A549 (cell line): ENCODE results near the gene CLTCL1. TPM values are rescaled to one million over a fixed set of nuclear protein-coding genes. Genes with fewer than 3 reads are reported as not detected.

Source experiments
- ATAC-seq, 2 experiments: fragments of 200-7000 bp in 1 of 2; fragments of >200 bp in 1 of 2; cut with Nextera tagmentation in 1 of 2; cut with Tn5 transposase in 1 of 2; 3 replicates each; pipeline versions ENCODE4 v1.8.0 to v1.9.1; 2018 to 2020; ENCODE audit warnings: mild to moderate bottlenecking in 1 of 2, moderate library complexity in 1 of 2
- CTCF ChIA-PET: fragments of 300-600 bp; sonication (Branson Sonifier 250); formaldehyde crosslinking; extraction: SDS; loops from one replicate; lab custom pipeline; 2021; ENCODE audit warnings: antibody characterized with exemption, inconsistent platforms; lab: Yijun Ruan, JAX
- POLR2A ChIA-PET: fragments of 350-600 bp; formaldehyde crosslinking; extraction: SDS; loops from one replicate; lab custom pipeline; 2021; ENCODE audit warnings: antibody characterized with exemption, inconsistent platforms; lab: Yijun Ruan, JAX
- DNase-seq, 2 experiments: peaks; one replicate each; pipeline versions ENCODE4 v3.0.0 to v3.0.0-alpha.2; 2011 to 2016; ENCODE audit warnings: low read depth in 1 of 2, low spot score in 1 of 2
- FAIRE-seq: peaks from 2 replicates; lab custom pipeline; 2011; peaks lifted over from hg19 to GRCh38; lab: Jason Lieb, UNC
- H3K27ac ChIP-seq, 2 experiments: fragments of >200 bp; sonication (Bioruptor Twin); formaldehyde crosslinking; 3 replicates each; pipeline ENCODE4 v1.5.1; 2016 to 2017
- H3K4me1 ChIP-seq: fragments of >200 bp; sonication (Bioruptor Twin); formaldehyde crosslinking; 3 replicates; pipeline ENCODE4 v1.6.1; 2016
- H3K4me2 ChIP-seq: fragments of >200 bp; sonication (Bioruptor Twin); formaldehyde crosslinking; 3 replicates; pipeline ENCODE4 v1.6.1; 2016
- H3K4me3 ChIP-seq: fragments of >200 bp; sonication (Bioruptor Twin); formaldehyde crosslinking; 3 replicates; pipeline ENCODE4 v1.5.1; 2016
- H3K9me3 ChIP-seq: fragments of >200 bp; sonication (Bioruptor Twin); formaldehyde crosslinking; 3 replicates; pipeline ENCODE4 v1.6.1; 2016
- BHLHE40 ChIP-seq: IDR thresholded peaks from 2 replicates; pipeline ENCODE4 v1.6.1; 2012; ENCODE audit warnings: low read depth, low read length, inconsistent platforms
- CHD4 ChIP-seq: fragments of 200-600 bp; sonication (generic); IDR thresholded peaks from 2 replicates; pipeline ENCODE4 v1.6.1; 2016; ENCODE audit warnings: antibody characterized with exemption, mild to moderate bottlenecking, borderline replicate concordance
- EHMT2 ChIP-seq: fragments of 200-600 bp; sonication (generic); IDR thresholded peaks from 2 replicates; pipeline ENCODE4 v1.6.1; 2016; ENCODE audit warnings: antibody characterized with exemption, low read depth, mild to moderate bottlenecking, moderate library complexity
- FOXS1 ChIP-seq: fragments of 250-450 bp; sonication (Bioruptor Pico); IDR thresholded peaks from 2 replicates; pipeline ENCODE4 v1.5.0; 2020; ENCODE audit warnings: mild to moderate bottlenecking, moderate library complexity
- HEYL ChIP-seq: fragments of 250-450 bp; sonication (Bioruptor Pico); IDR thresholded peaks from 2 replicates; pipeline ENCODE4 v1.8.0; 2021; ENCODE audit warnings: mild to moderate bottlenecking, moderate library complexity
- JUNB ChIP-seq: fragments of >200 bp; sonication (Bioruptor Twin); formaldehyde crosslinking; IDR thresholded peaks from 2 replicates; pipeline ENCODE4 v1.6.1; 2016
- KDM5A ChIP-seq: fragments of 200-600 bp; sonication (generic); IDR thresholded peaks from 2 replicates; pipeline ENCODE4 v1.6.1; 2016; ENCODE audit warnings: antibody characterized with exemption, mild to moderate bottlenecking
- MAFK ChIP-seq: fragments of 450-650 bp; IDR thresholded peaks from 2 replicates; pipeline ENCODE4 v1.6.1; 2014; ENCODE audit not compliant: partially characterized antibody
- MYC ChIP-seq: IDR thresholded peaks from 2 replicates; pipeline ENCODE4 v1.6.1; 2012; ENCODE audit warnings: mild to moderate bottlenecking, inconsistent platforms, low read length, improper control_type of control experiment, borderline replicate concordance
- RAD21 ChIP-seq, 2 experiments: fragments of >200 bp in 1 of 2; sonication (Bioruptor Twin) in 1 of 2; formaldehyde crosslinking in 1 of 2; IDR thresholded peaks in 1 of 2; conservative IDR thresholded peaks in 1 of 2; 2 replicates in 1 of 2; 3 replicates in 1 of 2; pipeline ENCODE4 v1.6.1; 2012 to 2018; ENCODE audit warnings: inconsistent platforms in 1 of 2
- RCOR1 ChIP-seq: fragments of 150-350 bp; IDR thresholded peaks from 2 replicates; pipeline ENCODE4 v1.6.1; 2014; ENCODE audit warnings: antibody characterized with exemption, low read length, low read depth
- RFX5 ChIP-seq: fragments of 450-650 bp; IDR thresholded peaks from 2 replicates; pipeline ENCODE4 v1.7.1; 2014; ENCODE audit warnings: antibody characterized with exemption, mild to moderate bottlenecking, moderate library complexity
- RNF2 ChIP-seq: fragments of 200-600 bp; sonication (generic); IDR thresholded peaks from 2 replicates; pipeline ENCODE4 v1.6.1; 2016; ENCODE audit warnings: low read depth, mild to moderate bottlenecking, antibody characterized with exemption, moderate library complexity, borderline replicate concordance
- SMC3 ChIP-seq: fragments of >200 bp; sonication (Bioruptor Twin); formaldehyde crosslinking; IDR thresholded peaks from 3 replicates; pipeline ENCODE4 v1.6.1; 2018; ENCODE audit warnings: inconsistent platforms
- ZSCAN20 ChIP-seq: fragments of 250-450 bp; sonication (Bioruptor Pico); IDR thresholded peaks from 2 replicates; pipeline ENCODE4 v1.8.0; 2022; ENCODE audit warnings: mild to moderate bottlenecking, moderate library complexity
- WGBS: methylation state at CpG from one replicate; pipeline ENCODE4 v1.1.6; 2017; ENCODE audit errors: missing lambda C conversion rate; 5-methylcytosine and 5-hydroxymethylcytosine counted together
- polyA plus RNA-seq, 4 experiments: library from polyadenylated mRNA; depleted of rRNA in 3 of 4; stranded (reverse); fragments of >200 nt; fragmentation: RNase III in 1 of 4; extraction: RNeasy Plus Mini Kit Qiagen cat#74134 plus additional on column Dnase treatment in 1 of 4; gene quantifications; 2 replicates in 3 of 4; 3 replicates in 1 of 4; pipeline ENCODE4 v1.2.3, GENCODE V29; 2011 to 2017
- TF ChIP-seq, protein P1 (sequence below): fragments of 250-450 bp; sonication (Bioruptor Pico); IDR thresholded peaks from 2 replicates; pipeline ENCODE4 v1.5.0; 2020; ENCODE audit warnings: low read depth, mild to moderate bottlenecking, moderate library complexity
- TF ChIP-seq, protein P2 (sequence below): fragments of >200 bp; sonication (Bioruptor Twin); formaldehyde crosslinking; IDR thresholded peaks from 3 replicates; pipeline ENCODE4 v1.5.1; 2016
- TF ChIP-seq, protein P3 (sequence below): fragments of 450-650 bp; IDR thresholded peaks from 2 replicates; pipeline ENCODE4 v1.6.1; 2014; ENCODE audit warnings: antibody characterized with exemption
- TF ChIP-seq, protein P4 (sequence below): IDR thresholded peaks from 2 replicates; pipeline ENCODE4 v1.6.1; 2012
- TF ChIP-seq, protein P5 (sequence below): fragments of 250-450 bp; sonication (Bioruptor Pico); IDR thresholded peaks from 2 replicates; pipeline ENCODE4 v1.5.0; 2021; ENCODE audit warnings: mild to moderate bottlenecking, moderate library complexity, borderline replicate concordance
- TF ChIP-seq, protein P6 (sequence below): fragments of >200 bp; sonication (Bioruptor Twin); formaldehyde crosslinking; IDR thresholded peaks from 3 replicates; pipeline ENCODE4 v1.6.1; 2016

Gene CLTCL1
- polyA plus RNA-seq, 2 of the 4 experiments (the other 2 are of a cell fraction): 8.6 to 10.6 TPM

DNA sequence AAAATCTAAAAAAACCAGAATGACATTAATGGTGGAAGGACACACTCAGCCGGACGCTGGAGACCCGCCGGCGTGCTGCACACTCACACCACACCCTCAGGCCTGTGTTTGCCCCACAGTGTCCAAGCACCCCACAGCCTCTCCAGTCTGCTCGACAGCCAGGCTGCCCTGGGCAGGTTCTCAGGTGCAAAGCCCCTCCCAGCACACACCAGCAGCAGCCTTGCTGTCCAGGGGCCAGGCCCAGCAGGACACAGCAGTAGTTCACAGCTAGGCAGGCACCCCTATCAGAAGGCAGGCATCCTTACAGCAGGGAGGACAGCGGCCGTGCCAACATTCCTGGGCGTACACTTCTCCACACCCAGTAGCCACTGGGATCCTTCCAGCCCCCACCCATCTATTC lies 111.3 kb downstream of the CLTCL1 start (continued):
- TF ChIP-seq, protein P1, sequence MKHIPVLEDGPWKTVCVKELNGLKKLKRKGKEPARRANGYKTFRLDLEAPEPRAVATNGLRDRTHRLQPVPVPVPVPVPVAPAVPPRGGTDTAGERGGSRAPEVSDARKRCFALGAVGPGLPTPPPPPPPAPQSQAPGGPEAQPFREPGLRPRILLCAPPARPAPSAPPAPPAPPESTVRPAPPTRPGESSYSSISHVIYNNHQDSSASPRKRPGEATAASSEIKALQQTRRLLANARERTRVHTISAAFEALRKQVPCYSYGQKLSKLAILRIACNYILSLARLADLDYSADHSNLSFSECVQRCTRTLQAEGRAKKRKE (CRISPR knock-in tag): no peak
- TF ChIP-seq FOXS1 (CRISPR knock-in tag): no peak
- no peak for TF ChIP-seq RFX5
- no peak for TF ChIP-seq MAFK
- TF ChIP-seq, all 56 proteins: peak for 0

DNA sequence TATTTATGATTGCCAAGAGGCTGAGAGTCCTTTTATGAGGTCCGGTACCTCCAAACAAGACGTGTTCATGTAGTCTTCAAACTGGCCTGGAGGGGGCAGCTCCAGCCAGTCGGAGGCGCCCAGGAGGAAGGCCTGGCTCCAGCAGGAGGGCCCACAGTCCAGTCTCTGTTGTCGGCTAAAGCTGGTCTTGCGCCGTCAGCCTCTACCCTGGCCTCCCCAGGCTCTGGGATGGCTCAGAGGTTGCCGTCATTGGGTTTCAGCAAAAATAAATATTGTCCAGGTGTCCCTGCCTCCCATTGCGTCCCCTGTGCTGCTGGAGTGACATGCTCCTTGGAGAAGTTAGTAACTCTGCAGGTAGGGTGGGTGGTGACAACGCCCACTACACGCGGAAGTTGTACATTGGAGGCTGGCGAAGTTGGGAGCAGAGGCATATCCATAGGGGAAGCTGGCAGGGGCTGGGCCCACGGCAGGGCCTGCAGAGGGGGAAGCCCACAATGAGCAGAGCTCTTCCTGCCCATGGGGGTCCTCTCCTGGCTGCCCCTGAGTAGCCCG lies 111.9 kb downstream of the CLTCL1 start:
- Histone ChIP-seq H3K4me1 (peaks cover 28% of the 10 kb centered on the region), H3K27ac (peak overlapping the region; percentile 93 to 98), H3K9me3 (no peaks in the 10 kb centered on the region)
- ATAC-seq (peak; percentile 69 to 84), DNase-seq (peak; percentile 55 to 84)
- TF ChIP-seq MYC: no peak
- no peak for TF ChIP-seq HEYL (CRISPR knock-in tag)
- peak; percentile 52 for TF ChIP-seq SMC3
- no peak for TF ChIP-seq KDM5A
- TF ChIP-seq, protein P2, sequence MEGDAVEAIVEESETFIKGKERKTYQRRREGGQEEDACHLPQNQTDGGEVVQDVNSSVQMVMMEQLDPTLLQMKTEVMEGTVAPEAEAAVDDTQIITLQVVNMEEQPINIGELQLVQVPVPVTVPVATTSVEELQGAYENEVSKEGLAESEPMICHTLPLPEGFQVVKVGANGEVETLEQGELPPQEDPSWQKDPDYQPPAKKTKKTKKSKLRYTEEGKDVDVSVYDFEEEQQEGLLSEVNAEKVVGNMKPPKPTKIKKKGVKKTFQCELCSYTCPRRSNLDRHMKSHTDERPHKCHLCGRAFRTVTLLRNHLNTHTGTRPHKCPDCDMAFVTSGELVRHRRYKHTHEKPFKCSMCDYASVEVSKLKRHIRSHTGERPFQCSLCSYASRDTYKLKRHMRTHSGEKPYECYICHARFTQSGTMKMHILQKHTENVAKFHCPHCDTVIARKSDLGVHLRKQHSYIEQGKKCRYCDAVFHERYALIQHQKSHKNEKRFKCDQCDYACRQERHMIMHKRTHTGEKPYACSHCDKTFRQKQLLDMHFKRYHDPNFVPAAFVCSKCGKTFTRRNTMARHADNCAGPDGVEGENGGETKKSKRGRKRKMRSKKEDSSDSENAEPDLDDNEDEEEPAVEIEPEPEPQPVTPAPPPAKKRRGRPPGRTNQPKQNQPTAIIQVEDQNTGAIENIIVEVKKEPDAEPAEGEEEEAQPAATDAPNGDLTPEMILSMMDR: peak; percentile 50
- TF ChIP-seq, protein P3, sequence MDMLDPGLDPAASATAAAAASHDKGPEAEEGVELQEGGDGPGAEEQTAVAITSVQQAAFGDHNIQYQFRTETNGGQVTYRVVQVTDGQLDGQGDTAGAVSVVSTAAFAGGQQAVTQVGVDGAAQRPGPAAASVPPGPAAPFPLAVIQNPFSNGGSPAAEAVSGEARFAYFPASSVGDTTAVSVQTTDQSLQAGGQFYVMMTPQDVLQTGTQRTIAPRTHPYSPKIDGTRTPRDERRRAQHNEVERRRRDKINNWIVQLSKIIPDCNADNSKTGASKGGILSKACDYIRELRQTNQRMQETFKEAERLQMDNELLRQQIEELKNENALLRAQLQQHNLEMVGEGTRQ: no peak
- TF ChIP-seq, protein P4, sequence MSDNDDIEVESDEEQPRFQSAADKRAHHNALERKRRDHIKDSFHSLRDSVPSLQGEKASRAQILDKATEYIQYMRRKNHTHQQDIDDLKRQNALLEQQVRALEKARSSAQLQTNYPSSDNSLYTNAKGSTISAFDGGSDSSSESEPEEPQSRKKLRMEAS: no peak
- peak; percentile 63 to 67 for TF ChIP-seq RAD21 (conservative IDR thresholded peaks at IDR 0.05 in 1 of 2, IDR thresholded peaks at IDR 0.05 in 1 of 2)
- TF ChIP-seq JUNB: no peak
- TF ChIP-seq, all 56 proteins: peak for 3
- 50% methylated on average over 7 of the region's 15 CpGs for WGBS
- CTCF ChIA-PET: interaction anchor here (0.9 to 2.4 kb wide), 12 partner anchors 13 to 451 kb away, joined by 3 to 24 read pairs (median 4); partner anchors contain the start of genes HIRA and MRPL40
- peak overlapping the region; percentile 80 for H3K4me3 ChIP-seq
- POLR2A ChIA-PET: interaction anchor here (1.0 to 1.8 kb wide), 2 partner anchors 35 to 252 kb away, joined by 3 to 5 read pairs; partner anchors contain the start of genes ESS2 and HIRA
- FAIRE-seq: no peak
- peak overlapping the region; percentile 80 for H3K4me2 ChIP-seq

DNA sequence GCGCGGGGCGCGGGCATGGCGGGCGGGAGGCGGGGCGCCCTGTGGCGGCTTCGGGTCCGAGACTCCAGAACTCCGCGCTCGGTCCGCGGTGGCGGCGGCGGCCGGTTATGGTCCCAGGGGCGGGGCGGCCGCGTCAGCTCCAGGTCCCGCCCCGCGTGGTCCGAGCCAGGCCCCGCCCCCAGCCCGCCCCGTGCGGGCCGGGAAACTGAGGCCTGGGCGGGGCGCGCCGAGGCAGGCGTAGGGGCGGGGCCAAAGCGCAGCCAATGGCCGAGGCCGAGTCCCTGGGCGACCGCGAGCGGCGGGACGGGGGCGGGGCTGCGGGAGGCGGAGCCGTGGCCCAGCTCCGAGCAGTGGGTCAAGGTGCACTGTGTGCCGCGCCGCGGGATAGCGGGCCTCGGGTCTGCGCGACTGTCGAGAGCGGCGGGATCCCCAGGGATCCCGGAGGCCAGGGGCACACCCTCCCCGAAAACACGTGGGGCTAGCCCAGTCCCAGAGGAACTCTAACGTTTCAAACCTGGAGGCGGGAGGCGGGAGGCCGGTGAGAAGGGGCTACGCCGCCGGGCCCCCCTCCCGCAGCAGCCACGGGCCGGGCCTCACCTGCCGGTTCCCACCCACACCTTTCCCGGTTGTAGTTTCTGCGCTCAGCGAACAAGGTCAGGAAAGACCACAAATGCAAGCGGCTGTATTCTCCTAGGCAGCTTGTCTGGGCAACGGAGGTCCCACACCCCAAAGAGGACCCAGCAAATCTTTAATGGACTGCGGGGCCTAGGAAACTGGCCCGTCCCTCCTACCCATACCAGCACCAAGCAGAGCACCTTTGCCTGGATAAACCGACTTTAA lies 112.6 kb downstream of the CLTCL1 start, which contains the start of gene SLC25A1:
SLC25A1 (minus strand) TSS at position 80 of the 840 bp plus-strand sequence; CDS start at position 17, 63 bp downstream.
- no peak for FAIRE-seq
- Histone ChIP-seq H3K4me2 (peak within 1 kb of the TSS; percentile 80), H3K4me1 (peaks cover 35% of the 10 kb centered on the region), H3K9me3 (no peaks in the 10 kb centered on the region), H3K27ac (peak within 1 kb of the TSS; percentile 93 to 98), H3K4me3 (peak within 1 kb of the TSS; percentile 80)
- ChIA-PET POLR2A (interaction anchor here (0.8 to 1.8 kb wide), 2 partner anchors 35 to 253 kb away, joined by 3 to 5 read pairs; partner anchors contain the start of genes ESS2 and HIRA), CTCF (interaction anchor here (0.8 to 2.4 kb wide), 14 partner anchors 12 to 451 kb away, joined by 3 to 24 read pairs (median 4); no protein-coding TSS in a partner anchor)
- peak; percentile 72 to 83 for DNase-seq
- peak; percentile 69 to 86 for ATAC-seq
- 0% methylated on average over 3 of the region's 86 CpGs for WGBS
- TF ChIP-seq RNF2 (no peak), EHMT2 (no peak), CHD4 (no peak), BHLHE40 (no peak), ZSCAN20 (CRISPR knock-in tag) (no peak), RCOR1 (no peak)
- TF ChIP-seq, protein P5, sequence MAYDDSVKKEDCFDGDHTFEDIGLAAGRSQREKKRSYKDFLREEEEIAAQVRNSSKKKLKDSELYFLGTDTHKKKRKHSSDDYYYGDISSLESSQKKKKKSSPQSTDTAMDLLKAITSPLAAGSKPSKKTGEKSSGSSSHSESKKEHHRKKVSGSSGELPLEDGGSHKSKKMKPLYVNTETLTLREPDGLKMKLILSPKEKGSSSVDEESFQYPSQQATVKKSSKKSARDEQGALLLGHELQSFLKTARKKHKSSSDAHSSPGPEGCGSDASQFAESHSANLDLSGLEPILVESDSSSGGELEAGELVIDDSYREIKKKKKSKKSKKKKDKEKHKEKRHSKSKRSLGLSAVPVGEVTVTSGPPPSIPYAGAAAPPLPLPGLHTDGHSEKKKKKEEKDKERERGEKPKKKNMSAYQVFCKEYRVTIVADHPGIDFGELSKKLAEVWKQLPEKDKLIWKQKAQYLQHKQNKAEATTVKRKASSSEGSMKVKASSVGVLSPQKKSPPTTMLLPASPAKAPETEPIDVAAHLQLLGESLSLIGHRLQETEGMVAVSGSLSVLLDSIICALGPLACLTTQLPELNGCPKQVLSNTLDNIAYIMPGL: no peak
- TF ChIP-seq, protein P6, sequence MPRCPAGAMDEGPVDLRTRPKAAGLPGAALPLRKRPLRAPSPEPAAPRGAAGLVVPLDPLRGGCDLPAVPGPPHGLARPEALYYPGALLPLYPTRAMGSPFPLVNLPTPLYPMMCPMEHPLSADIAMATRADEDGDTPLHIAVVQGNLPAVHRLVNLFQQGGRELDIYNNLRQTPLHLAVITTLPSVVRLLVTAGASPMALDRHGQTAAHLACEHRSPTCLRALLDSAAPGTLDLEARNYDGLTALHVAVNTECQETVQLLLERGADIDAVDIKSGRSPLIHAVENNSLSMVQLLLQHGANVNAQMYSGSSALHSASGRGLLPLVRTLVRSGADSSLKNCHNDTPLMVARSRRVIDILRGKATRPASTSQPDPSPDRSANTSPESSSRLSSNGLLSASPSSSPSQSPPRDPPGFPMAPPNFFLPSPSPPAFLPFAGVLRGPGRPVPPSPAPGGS: peak; percentile 60; the same call in 1 of the 3 replicates
- TF ChIP-seq, protein P4: 0 out of 2 replicates have a peak, but pooled peaks have one; percentile 10
